HG02973 (cell line): ENCODE results near the gene CCDC196.
"Not testable (repeated sequence)": the region's sequence is repeated elsewhere in the genome, so short reads cannot be mapped to it uniquely, and the experiment has no call there.

ENCODE experiments used
- ATAC-seq: cut with Tn5 transposase; IDR thresholded peaks from one replicate; pipeline ENCODE4 v1.9.1; 2021; ENCODE audit warnings: moderate library complexity; ENCODE audit not compliant: unreplicated experiment

CCDC196 gene

DNA sequence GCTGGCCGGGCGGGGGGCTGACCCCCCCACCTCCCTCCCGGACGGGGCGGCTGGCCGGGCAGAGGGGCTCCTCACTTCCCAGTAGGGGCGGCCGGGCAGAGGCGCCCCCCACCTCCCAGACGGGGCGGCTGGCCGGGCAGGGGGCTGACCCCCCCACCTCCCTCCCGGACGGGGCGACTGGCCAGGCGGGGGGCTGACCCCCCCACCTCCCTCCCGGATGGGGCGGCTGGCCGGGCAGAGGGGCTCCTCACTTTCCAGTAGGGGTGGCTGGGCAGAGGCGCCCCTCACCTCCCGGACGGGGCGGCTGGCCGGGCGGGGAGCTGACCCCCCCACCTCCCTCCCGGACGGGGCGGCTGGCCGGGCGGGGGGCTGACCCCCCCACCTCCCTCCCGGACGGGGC lies 59.0 kb downstream of the CCDC196 start:
- ATAC-seq, result not testable (repeated sequence)

GRCh38 chr14:66545751-66546150 lies 59.6 kb downstream of the CCDC196 start:
- not testable (repeated sequence) for ATAC-seq
